ENCODE results near the gene CDC42SE1. TPM values are rescaled to one million over a fixed set of nuclear protein-coding genes. Genes with fewer than 3 reads are reported as not detected.

CDC42SE1 gene
- total and polyA plus RNA-seq, 5 donors from 2014 or later: 119 to 496 (median 146) TPM

DNA sequence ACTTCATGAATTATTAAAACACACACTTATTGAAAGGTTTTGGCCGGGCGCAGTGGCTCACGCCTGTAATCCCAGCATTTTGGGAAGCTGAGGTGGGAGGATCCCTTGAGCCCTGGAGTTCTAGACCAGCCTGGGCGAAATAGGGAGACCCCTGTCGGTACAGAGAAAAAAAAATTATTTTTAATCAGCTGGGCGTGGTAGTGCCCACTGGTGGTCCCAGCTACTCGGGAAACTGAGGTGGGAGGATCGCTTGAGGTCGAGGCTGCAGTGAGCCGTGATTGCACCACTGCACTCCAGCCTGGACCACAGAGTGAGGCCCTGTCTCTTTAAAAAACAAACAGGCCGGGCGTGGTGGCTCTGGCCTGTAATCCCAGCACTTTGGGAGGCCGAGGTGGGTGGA is 12.8 kb upstream of the CDC42SE1 start:
- no peaks in the 10 kb centered on the region for H3K9me3 Mint-ChIP-seq

GRCh38 chr1:151070474-151071276 is 11.3 kb upstream of the CDC42SE1 start, which contains the start of gene GABPB2:
GABPB2 (plus strand) TSS chr1:151070761; CDS start chr1:151088190, 17,429 bp downstream.
- Mint-ChIP-seq H3K27ac (peak within 1 kb of the TSS; percentile 99 to 100 (median 99)), H3K36me3 (peaks cover 10% of the 10 kb centered on the region), H3K4me3 (peak within 1 kb of the TSS; percentile 98 to 100 (median 100)), H3K9me3 (no peaks in the 10 kb centered on the region), H3K27me3 (peaks cover 10% of the 10 kb centered on the region), H3K4me1 (peaks cover 5 to 33% (median 23%) of the 10 kb centered on the region in 4 donors)
- DNase-seq (peak; percentile 76 to 92 (median 89)), ATAC-seq (ENCODE audit: low read depth in 2 of 2) (peak; percentile 84 to 85)
- Histone ChIP-seq H3K27me3 (ENCODE audit: control insufficient read depth, insufficient read depth, low read length) (no peaks in the 10 kb centered on the region), H3K9me3 (ENCODE audit: control insufficient read depth in 2 of 2, low read length in 2 of 2) (no peaks in the 10 kb centered on the region), H3K36me3 (ENCODE audit: control insufficient read depth, insufficient read depth, low read length) (no peaks in the 10 kb centered on the region), H3K27ac (ENCODE audit: insufficient read depth, low read length, poor library complexity, severe bottlenecking) (peak within 1 kb of the TSS; percentile 95), H3K4me3 (ENCODE audit: low read depth, low read length) (peak within 1 kb of the TSS; percentile 97), H3K4me1 (ENCODE audit: control insufficient read depth, insufficient read depth, low read length, poor library complexity, severe bottlenecking) (peaks cover 18% of the 10 kb centered on the region)

More for the DNA sequence above, 12.8 kb upstream of the CDC42SE1 start:
- peak overlapping the region; percentile 20 to 99 (median 99) for H3K27ac Mint-ChIP-seq
- H3K27me3 Mint-ChIP-seq: peaks cover 10% of the 10 kb centered on the region
- DNase-seq (no peak), ATAC-seq (ENCODE audit: low read depth in 2 of 2) (no peak)
- Histone ChIP-seq H3K27me3 (ENCODE audit: control insufficient read depth, insufficient read depth, low read length) (no peaks in the 10 kb centered on the region), H3K27ac (ENCODE audit: insufficient read depth, low read length, poor library complexity, severe bottlenecking) (peak overlapping the region; percentile 95), H3K9me3 (ENCODE audit: control insufficient read depth in 2 of 2, low read length in 2 of 2) (no peaks in the 10 kb centered on the region), H3K4me3 (ENCODE audit: low read depth, low read length) (no peak overlapping the region), H3K4me1 (ENCODE audit: control insufficient read depth, insufficient read depth, low read length, poor library complexity, severe bottlenecking) (peaks cover 18% of the 10 kb centered on the region), H3K36me3 (ENCODE audit: control insufficient read depth, insufficient read depth, low read length) (no peaks in the 10 kb centered on the region)
- peak overlapping the region; percentile 98 to 100 (median 100) for H3K4me3 Mint-ChIP-seq
- H3K4me1 Mint-ChIP-seq: peaks cover 5 to 37% (median 25%) of the 10 kb centered on the region in 4 donors
- H3K36me3 Mint-ChIP-seq: peaks cover 10% of the 10 kb centered on the region

- Mint-ChIP-seq H3K9me3 (no peaks in the 10 kb centered on the region), H3K4me3 (peak overlapping the region; percentile 98 to 100 (median 100)), H3K36me3 (peaks cover 10% of the 10 kb centered on the region), H3K27ac (peak overlapping the region; percentile 73 to 99 (median 73)), H3K27me3 (peaks cover 10% of the 10 kb centered on the region), H3K4me1 (peaks cover 9 to 32% (median 22%) of the 10 kb centered on the region in 4 donors)
- no peak overlapping the region for H3K27ac ChIP-seq (ENCODE audit: insufficient read depth, low read length, poor library complexity, severe bottlenecking)
- ATAC-seq (ENCODE audit: low read depth in 2 of 2) (no peak), DNase-seq (no peak)
- no peaks in the 10 kb centered on the region for H3K36me3 ChIP-seq (ENCODE audit: control insufficient read depth, insufficient read depth, low read length)
- H3K9me3 ChIP-seq (ENCODE audit: control insufficient read depth in 2 of 2, low read length in 2 of 2): no peaks in the 10 kb centered on the region
- H3K4me1 ChIP-seq (ENCODE audit: control insufficient read depth, insufficient read depth, low read length, poor library complexity, severe bottlenecking): peaks cover 18% of the 10 kb centered on the region
- no peak overlapping the region for H3K4me3 ChIP-seq (ENCODE audit: low read depth, low read length)
- H3K27me3 ChIP-seq (ENCODE audit: control insufficient read depth, insufficient read depth, low read length): no peaks in the 10 kb centered on the region
Observed at GRCh38 chr1:151069103-151069486, 9.7 kb upstream of the CDC42SE1 start.

GRCh38 chr1:151067185-151067584 is 7.8 kb upstream of the CDC42SE1 start:
- H3K4me1 Mint-ChIP-seq: peaks cover 9 to 25% (median 16%) of the 10 kb centered on the region in 4 donors
- Histone ChIP-seq H3K9me3 (ENCODE audit: control insufficient read depth in 2 of 2, low read length in 2 of 2) (no peaks in the 10 kb centered on the region), H3K36me3 (ENCODE audit: control insufficient read depth, insufficient read depth, low read length) (no peaks in the 10 kb centered on the region), H3K27me3 (ENCODE audit: control insufficient read depth, insufficient read depth, low read length) (no peaks in the 10 kb centered on the region), H3K4me1 (ENCODE audit: control insufficient read depth, insufficient read depth, low read length, poor library complexity, severe bottlenecking) (peaks cover 17% of the 10 kb centered on the region), H3K27ac (ENCODE audit: insufficient read depth, low read length, poor library complexity, severe bottlenecking) (no peak overlapping the region), H3K4me3 (ENCODE audit: low read depth, low read length) (no peak overlapping the region)
- peaks cover 5% of the 10 kb centered on the region for H3K36me3 Mint-ChIP-seq
- H3K4me3 Mint-ChIP-seq: peak overlapping the region in 2 of 4 donors; percentile 1 to 98
- DNase-seq: no peak
- peaks cover 10% of the 10 kb centered on the region for H3K27me3 Mint-ChIP-seq
- H3K9me3 Mint-ChIP-seq: no peaks in the 10 kb centered on the region
- peak overlapping the region in 2 of 3 donors; percentile 24 to 56 for H3K27ac Mint-ChIP-seq
- no peak for ATAC-seq (ENCODE audit: low read depth in 2 of 2)

DNA sequence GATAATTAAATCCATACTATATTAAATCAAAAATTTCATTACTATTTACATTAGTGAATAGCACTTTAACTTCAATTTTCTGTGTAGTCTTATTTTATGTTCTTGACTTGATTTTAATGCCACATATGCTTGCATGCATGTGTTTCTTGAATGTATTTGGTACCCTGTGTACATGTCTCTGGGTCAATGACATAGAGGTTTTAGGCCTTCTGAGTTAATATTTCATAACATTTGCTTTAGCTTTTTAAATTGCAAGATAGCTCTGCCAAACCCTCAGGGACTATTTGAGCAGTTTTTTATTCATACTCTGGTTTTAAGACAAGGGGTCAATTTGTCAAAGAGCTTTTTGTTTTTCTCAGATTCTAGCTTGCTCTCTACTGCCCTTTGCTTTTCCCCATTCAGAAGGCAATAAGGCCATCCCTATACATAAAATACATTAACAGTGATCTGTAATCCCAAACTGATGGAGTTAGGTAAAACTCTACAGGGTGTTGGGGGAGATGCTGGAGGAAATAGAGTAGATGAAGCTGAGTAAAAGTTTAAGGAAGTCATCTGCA is 5.7 kb upstream of the CDC42SE1 start:
- H3K27me3 Mint-ChIP-seq: peaks cover under 1% of the 10 kb centered on the region
- no peaks in the 10 kb centered on the region for H3K36me3 ChIP-seq (ENCODE audit: control insufficient read depth, insufficient read depth, low read length)
- no peak overlapping the region for H3K4me3 ChIP-seq (ENCODE audit: low read depth, low read length)
- H3K4me1 ChIP-seq (ENCODE audit: control insufficient read depth, insufficient read depth, low read length, poor library complexity, severe bottlenecking): peaks cover 15% of the 10 kb centered on the region
- no peaks in the 10 kb centered on the region for H3K9me3 Mint-ChIP-seq
- H3K27ac Mint-ChIP-seq: no peak overlapping the region
- H3K4me3 Mint-ChIP-seq: peak overlapping the region in 1 of 4 donors; percentile 89
- no peaks in the 10 kb centered on the region for H3K36me3 Mint-ChIP-seq
- H3K4me1 Mint-ChIP-seq: peaks cover 4 to 19% (median 13%) of the 10 kb centered on the region in 4 donors
- no peak for DNase-seq
- no peaks in the 10 kb centered on the region for H3K27me3 ChIP-seq (ENCODE audit: control insufficient read depth, insufficient read depth, low read length)
- no peak overlapping the region for H3K27ac ChIP-seq (ENCODE audit: insufficient read depth, low read length, poor library complexity, severe bottlenecking)
- no peaks in the 10 kb centered on the region for H3K9me3 ChIP-seq (ENCODE audit: control insufficient read depth in 2 of 2, low read length in 2 of 2)
- ATAC-seq (ENCODE audit: low read depth in 2 of 2): no peak

DNA sequence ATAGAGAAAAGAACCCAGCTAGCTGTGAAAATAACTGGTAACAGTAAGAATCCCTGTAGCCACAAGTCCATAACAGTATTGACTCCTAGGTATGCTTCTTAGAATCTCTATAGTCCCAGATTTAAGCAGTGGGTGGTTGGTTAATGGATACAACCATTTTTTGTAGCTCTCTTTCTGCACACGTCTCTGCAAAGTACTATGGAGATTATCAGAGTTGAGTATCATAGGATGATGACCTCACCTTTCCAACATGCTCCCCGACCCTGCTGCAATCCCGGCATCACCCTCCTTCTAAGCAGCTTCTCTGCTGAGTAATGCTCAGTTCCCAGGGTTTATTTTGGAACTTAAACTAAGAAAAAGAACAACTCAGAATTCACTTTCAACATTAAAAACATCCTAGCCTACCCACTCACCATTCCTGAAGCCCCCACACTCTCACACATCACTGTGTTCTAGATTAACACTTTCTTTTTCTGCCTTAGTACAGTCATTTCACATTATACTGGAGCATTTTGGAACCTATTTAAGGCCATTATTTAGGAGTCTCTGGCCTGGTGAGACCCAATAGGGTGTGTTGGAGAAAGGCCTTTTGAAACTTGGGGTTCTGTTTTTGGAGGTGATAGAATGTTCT is 3.4 kb upstream of the CDC42SE1 start:
- Histone ChIP-seq H3K9me3 (ENCODE audit: control insufficient read depth in 2 of 2, low read length in 2 of 2) (no peaks in the 10 kb centered on the region), H3K4me3 (ENCODE audit: low read depth, low read length) (no peak overlapping the region), H3K27me3 (ENCODE audit: control insufficient read depth, insufficient read depth, low read length) (no peaks in the 10 kb centered on the region), H3K36me3 (ENCODE audit: control insufficient read depth, insufficient read depth, low read length) (no peaks in the 10 kb centered on the region), H3K27ac (ENCODE audit: insufficient read depth, low read length, poor library complexity, severe bottlenecking) (no peak overlapping the region), H3K4me1 (ENCODE audit: control insufficient read depth, insufficient read depth, low read length, poor library complexity, severe bottlenecking) (peaks cover 18% of the 10 kb centered on the region)
- Mint-ChIP-seq H3K4me1 (peaks cover 4 to 28% (median 14%) of the 10 kb centered on the region in 4 donors), H3K36me3 (peaks cover 8% of the 10 kb centered on the region), H3K4me3 (peak overlapping the region in 2 of 4 donors; percentile 60 to 87), H3K9me3 (no peaks in the 10 kb centered on the region), H3K27ac (no peak overlapping the region), H3K27me3 (peaks cover 10% of the 10 kb centered on the region)
- DNase-seq (no peak), ATAC-seq (ENCODE audit: low read depth in 2 of 2) (no peak)

DNA sequence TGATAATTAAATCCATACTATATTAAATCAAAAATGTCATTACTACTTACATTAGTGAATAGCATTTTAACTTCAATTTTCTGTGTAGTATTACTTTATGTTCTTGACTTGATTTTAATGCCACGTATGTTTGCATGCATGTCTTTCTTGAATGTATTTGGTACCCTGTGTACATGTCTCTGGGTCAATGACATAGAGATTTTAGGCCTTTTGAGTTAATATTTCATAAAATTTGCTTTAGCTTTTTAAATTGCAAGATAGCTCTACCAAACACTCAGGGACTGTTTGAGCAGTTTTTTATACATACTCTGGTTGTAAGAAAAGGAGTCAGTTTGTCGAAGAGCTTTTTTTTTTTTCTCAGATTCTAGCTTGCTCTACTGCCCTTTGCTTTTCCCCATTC is 2.3 kb upstream of the CDC42SE1 start:
- ATAC-seq (ENCODE audit: low read depth in 2 of 2): no peak
- Mint-ChIP-seq H3K27me3 (peaks cover 15% of the 10 kb centered on the region), H3K4me1 (peaks cover 4 to 36% (median 20%) of the 10 kb centered on the region in 4 donors), H3K27ac (no peak overlapping the region), H3K36me3 (peaks cover 18% of the 10 kb centered on the region), H3K9me3 (peaks cover 0 to 3% (median 0%) of the 10 kb centered on the region in 7 donors), H3K4me3 (peak overlapping the region in 2 of 4 donors; percentile 0 to 95)
- Histone ChIP-seq H3K4me3 (ENCODE audit: low read depth, low read length) (no peak overlapping the region), H3K4me1 (ENCODE audit: control insufficient read depth, insufficient read depth, low read length, poor library complexity, severe bottlenecking) (peaks cover 22% of the 10 kb centered on the region), H3K9me3 (ENCODE audit: control insufficient read depth in 2 of 2, low read length in 2 of 2) (no peaks in the 10 kb centered on the region), H3K36me3 (ENCODE audit: control insufficient read depth, insufficient read depth, low read length) (no peaks in the 10 kb centered on the region), H3K27me3 (ENCODE audit: control insufficient read depth, insufficient read depth, low read length) (no peaks in the 10 kb centered on the region), H3K27ac (ENCODE audit: insufficient read depth, low read length, poor library complexity, severe bottlenecking) (no peak overlapping the region)
- DNase-seq: no peak

Data from CD4-positive, CD25-positive, alpha-beta regulatory T cell (primary cell).